Loucy (cell line): Measurements from ENCODE around the gene TBC1D30.
A peak's percentile ranks its signal among the peaks of the same experiment; 100 is the strongest.

Experiments
- H2AFZ ChIP-seq: fragments of 200-600 bp; sonication (generic); 2 replicates; pipeline ENCODE4 v1.6.0; 2016; ENCODE audit warnings: antibody characterized with exemption, mild to moderate bottlenecking, low read length, moderate library complexity
- H3F3A ChIP-seq: fragments of 200-600 bp; 2 replicates; pipeline ENCODE4 v1.6.0; 2016; ENCODE audit warnings: antibody characterized with exemption, low read depth, mild to moderate bottlenecking
- H3K27me3 ChIP-seq: fragments of 200-600 bp; sonication (generic); 2 replicates; pipeline ENCODE4 v1.6.1; 2014; ENCODE audit warnings: low read length, mild to moderate bottlenecking; ENCODE audit not compliant: insufficient read depth, poor library complexity, severe bottlenecking
- H3K36me3 ChIP-seq: fragments of 200-600 bp; sonication (generic); 2 replicates; pipeline ENCODE4 v1.6.1; 2016; ENCODE audit warnings: low read length; ENCODE audit not compliant: insufficient read depth
- H3K4me1 ChIP-seq: fragments of 200-600 bp; sonication (generic); 2 replicates; pipeline ENCODE4 v1.5.1; 2014; ENCODE audit warnings: low read length, mild to moderate bottlenecking; ENCODE audit not compliant: insufficient read depth, poor library complexity, severe bottlenecking
- H3K4me2 ChIP-seq: fragments of 200-600 bp; sonication (generic); 2 replicates; pipeline ENCODE4 v1.6.0; 2014; ENCODE audit warnings: antibody characterized with exemption, low read length, low read depth, mild to moderate bottlenecking; ENCODE audit not compliant: poor library complexity, severe bottlenecking
- H3K4me3 ChIP-seq: fragments of 200-600 bp; sonication (generic); 2 replicates; pipeline ENCODE4 v1.5.1; 2014; ENCODE audit warnings: low read length, mild to moderate bottlenecking, mixed read lengths; ENCODE audit not compliant: poor library complexity, severe bottlenecking
- H3K79me2 ChIP-seq: fragments of 200-600 bp; sonication (generic); 2 replicates; pipeline ENCODE4 v1.6.1; 2014; ENCODE audit warnings: low read length; ENCODE audit not compliant: insufficient read depth
- H3K9ac ChIP-seq: fragments of 200-600 bp; sonication (generic); 2 replicates; pipeline ENCODE4 v1.6.0; 2014; ENCODE audit warnings: mild to moderate bottlenecking, low read depth, low read length, moderate library complexity; ENCODE audit not compliant: poor library complexity, severe bottlenecking
- H3K9me2 ChIP-seq: fragments of 200-600 bp; sonication (generic); replicated peaks from 2 replicates; pipeline ENCODE4 v1.6.1; 2016; ENCODE audit warnings: low read depth, low read length, mixed read lengths
- H3K9me3 ChIP-seq: fragments of 200-600 bp; sonication (generic); 2 replicates; pipeline ENCODE4 v1.6.1; 2014; ENCODE audit warnings: mild to moderate bottlenecking, antibody characterized with exemption, low read length, low read depth; ENCODE audit not compliant: insufficient read depth
- H4K20me1 ChIP-seq: fragments of 200-600 bp; sonication (generic); 2 replicates; pipeline ENCODE4 v1.6.0; 2014; ENCODE audit warnings: antibody characterized with exemption, low read length, mild to moderate bottlenecking; ENCODE audit not compliant: insufficient read depth, poor library complexity, severe bottlenecking
- EZH2phosphoT487 ChIP-seq: fragments of 200-600 bp; IDR thresholded peaks from 2 replicates; pipeline ENCODE4 v1.6.1; 2018; ENCODE audit warnings: antibody characterized with exemption, mild to moderate bottlenecking, moderate library complexity, borderline replicate concordance
- TF ChIP-seq, protein P1 (sequence below): fragments of 200-600 bp; sonication (generic); conservative IDR thresholded peaks from 2 replicates; pipeline ENCODE4 v1.5.1; 2014; ENCODE audit warnings: mild to moderate bottlenecking, antibody characterized with exemption, low read length

Gene TBC1D30

DNA sequence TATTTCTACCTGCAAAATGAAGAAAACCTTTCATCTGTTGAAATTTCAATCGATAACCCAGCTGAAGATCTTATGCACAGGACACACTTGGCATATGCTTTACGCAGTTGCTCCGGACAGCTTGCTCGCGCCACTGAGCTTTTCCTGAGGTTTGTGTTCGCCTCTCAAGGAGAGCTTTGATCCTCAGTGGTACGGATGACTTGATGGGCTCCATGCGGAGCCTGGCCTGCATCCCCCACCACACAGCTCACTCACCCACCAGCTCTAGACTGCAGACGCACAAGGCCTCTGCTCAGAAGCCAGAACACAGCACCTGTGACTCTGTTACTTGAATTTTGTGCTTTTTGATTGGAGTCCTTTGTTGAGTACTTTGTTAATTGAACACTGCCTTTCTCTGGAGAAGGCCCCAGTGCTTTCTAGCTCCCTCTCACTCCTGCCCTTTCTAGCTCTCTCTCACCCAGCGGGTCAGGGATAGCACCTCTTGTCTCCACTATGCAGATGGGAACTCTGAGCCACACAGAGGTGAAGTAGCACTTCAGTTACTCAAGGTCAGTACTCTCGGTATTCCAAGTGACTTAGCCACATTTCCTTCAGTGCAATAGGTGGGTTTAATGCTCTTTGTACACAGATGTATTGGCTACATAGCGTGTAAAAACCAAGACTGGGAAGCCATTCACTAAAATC is 52.1 kb downstream of the TBC1D30 start:
- Histone ChIP-seq H3K79me2 (no peaks in the 10 kb centered on the region), H3K4me1 (no peaks in the 10 kb centered on the region), H3K9me3 (no peaks in the 10 kb centered on the region), H3K9ac (no peak overlapping the region), H3K36me3 (no peaks in the 10 kb centered on the region), H3K4me3 (no peak overlapping the region), H3K9me2 (no peaks in the 10 kb centered on the region), H3K27me3 (no peaks in the 10 kb centered on the region), H3F3A (no peaks in the 10 kb centered on the region), H3K4me2 (no peak overlapping the region), H2AFZ (no peak overlapping the region), H4K20me1 (no peaks in the 10 kb centered on the region)
- TF ChIP-seq EZH2phosphoT487 = no peak
- TF ChIP-seq, protein P1, sequence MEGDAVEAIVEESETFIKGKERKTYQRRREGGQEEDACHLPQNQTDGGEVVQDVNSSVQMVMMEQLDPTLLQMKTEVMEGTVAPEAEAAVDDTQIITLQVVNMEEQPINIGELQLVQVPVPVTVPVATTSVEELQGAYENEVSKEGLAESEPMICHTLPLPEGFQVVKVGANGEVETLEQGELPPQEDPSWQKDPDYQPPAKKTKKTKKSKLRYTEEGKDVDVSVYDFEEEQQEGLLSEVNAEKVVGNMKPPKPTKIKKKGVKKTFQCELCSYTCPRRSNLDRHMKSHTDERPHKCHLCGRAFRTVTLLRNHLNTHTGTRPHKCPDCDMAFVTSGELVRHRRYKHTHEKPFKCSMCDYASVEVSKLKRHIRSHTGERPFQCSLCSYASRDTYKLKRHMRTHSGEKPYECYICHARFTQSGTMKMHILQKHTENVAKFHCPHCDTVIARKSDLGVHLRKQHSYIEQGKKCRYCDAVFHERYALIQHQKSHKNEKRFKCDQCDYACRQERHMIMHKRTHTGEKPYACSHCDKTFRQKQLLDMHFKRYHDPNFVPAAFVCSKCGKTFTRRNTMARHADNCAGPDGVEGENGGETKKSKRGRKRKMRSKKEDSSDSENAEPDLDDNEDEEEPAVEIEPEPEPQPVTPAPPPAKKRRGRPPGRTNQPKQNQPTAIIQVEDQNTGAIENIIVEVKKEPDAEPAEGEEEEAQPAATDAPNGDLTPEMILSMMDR = no peak

DNA sequence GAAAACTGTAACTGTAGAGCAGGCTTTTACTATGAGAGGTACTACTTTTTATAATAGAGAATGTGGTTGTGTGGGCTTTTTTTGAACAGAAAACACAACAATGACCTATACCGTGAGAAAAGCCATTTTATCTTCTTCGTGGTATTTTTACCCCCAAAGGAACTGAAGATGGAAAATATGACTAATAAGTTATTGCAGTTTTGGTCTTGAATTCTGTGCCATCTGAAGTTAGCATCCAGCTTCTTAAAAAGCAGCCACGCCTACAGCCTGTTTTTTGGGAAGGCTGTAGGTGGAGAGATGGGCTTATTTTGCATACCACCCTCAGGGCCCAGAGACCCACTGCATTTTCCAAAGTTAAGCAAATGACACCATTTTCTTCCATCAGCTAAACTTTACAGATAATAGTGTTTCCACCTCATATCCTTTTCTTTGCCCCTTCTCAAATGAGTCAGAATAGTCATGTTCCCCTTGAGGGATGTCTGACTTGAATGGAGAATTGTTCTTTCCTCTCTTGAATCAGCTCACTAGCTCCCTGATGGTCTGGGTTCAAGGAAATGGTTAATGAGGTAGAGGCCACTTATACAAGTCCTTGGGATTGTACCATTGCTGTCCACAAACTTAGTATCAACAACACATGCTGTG is 53.0 kb downstream of the TBC1D30 start:
- Histone ChIP-seq H3K36me3 (no peaks in the 10 kb centered on the region), H4K20me1 (no peaks in the 10 kb centered on the region), H3K4me3 (no peak overlapping the region), H3K9me3 (no peaks in the 10 kb centered on the region), H3K9ac (no peak overlapping the region), H3F3A (no peaks in the 10 kb centered on the region), H3K4me2 (peak overlapping the region; percentile 2), H3K4me1 (no peaks in the 10 kb centered on the region), H3K79me2 (no peaks in the 10 kb centered on the region), H2AFZ (no peak overlapping the region), H3K27me3 (no peaks in the 10 kb centered on the region), H3K9me2 (no peaks in the 10 kb centered on the region)
- TF ChIP-seq, protein P1 = no peak
- no peak for TF ChIP-seq EZH2phosphoT487

DNA sequence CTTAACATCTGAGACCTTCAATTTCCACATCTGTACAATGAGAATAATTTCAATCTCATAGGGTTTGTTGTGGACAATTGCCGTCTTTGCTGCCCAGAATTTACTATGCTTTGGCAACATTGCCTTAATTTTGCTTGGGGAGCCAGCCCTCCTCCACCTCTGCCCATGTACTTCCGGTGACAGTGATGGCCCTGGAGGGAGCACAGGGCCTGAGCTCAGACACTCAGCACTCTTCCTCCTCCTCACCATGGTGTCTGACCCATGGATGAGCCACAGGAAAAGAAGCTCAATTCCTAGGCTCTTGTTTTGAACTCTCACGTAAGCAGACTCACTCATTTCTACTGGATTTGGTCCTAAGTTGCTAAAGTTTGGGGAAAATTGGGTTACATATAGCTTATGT is 58.2 kb downstream of the TBC1D30 start:
- no peaks in the 10 kb centered on the region for H3K9me2 ChIP-seq
- H3K36me3 ChIP-seq = no peaks in the 10 kb centered on the region
- H3F3A ChIP-seq = no peaks in the 10 kb centered on the region
- H3K4me1 ChIP-seq = no peaks in the 10 kb centered on the region
- H3K4me2 ChIP-seq = no peak overlapping the region
- TF ChIP-seq, protein P1 = no peak
- no peak for TF ChIP-seq EZH2phosphoT487
- no peak overlapping the region for H3K9ac ChIP-seq
- no peaks in the 10 kb centered on the region for H3K9me3 ChIP-seq
- H3K79me2 ChIP-seq = no peaks in the 10 kb centered on the region
- no peak overlapping the region for H3K4me3 ChIP-seq
- H4K20me1 ChIP-seq = no peaks in the 10 kb centered on the region
- no peak overlapping the region for H2AFZ ChIP-seq
- no peaks in the 10 kb centered on the region for H3K27me3 ChIP-seq
